ENCODE measurements around the gene UBE2L3. TPM values are rescaled to one million over a fixed set of nuclear protein-coding genes. Genes with fewer than 3 reads are reported as not detected.

The UBE2L3 gene
- total RNA-seq, 2 donors from 2014 or later, result 74.6 to 79.4 TPM

GRCh38 chr22:21646608-21647590 is 79.4 kb downstream of the UBE2L3 start:
- Mint-ChIP-seq H3K27ac (no peak overlapping the region), H3K9me3 (no peaks in the 10 kb centered on the region), H3K4me3 (no peak overlapping the region), H3K27me3 (ENCODE audit: insufficient read depth) (no peaks in the 10 kb centered on the region), H3K4me1 (peaks cover 26% of the 10 kb centered on the region), H3K36me3 (ENCODE audit: low read depth) (peaks cover 40% of the 10 kb centered on the region)
- peak; percentile 89 for TF ChIP-seq CTCF (conservative IDR thresholded peaks at IDR 0.05)
- WGBS, 2 experiments (ENCODE audit: insufficient coverage in 1 of 2, insufficient read length in 1 of 2), result 65 to 72% methylated on average over 12 to 14 of the region's 14 CpGs
- Histone ChIP-seq H3K27me3 (ENCODE audit: control insufficient read depth, insufficient read depth, low read length, poor library complexity, severe bottlenecking) (no peaks in the 10 kb centered on the region), H3K4me3 (ENCODE audit: low read length) (no peak overlapping the region), H3K27ac (ENCODE audit: low read depth, low read length) (no peak overlapping the region), H3K4me1 (ENCODE audit: control insufficient read depth, insufficient read depth, low read length) (peaks cover 4% of the 10 kb centered on the region), H3K9ac (ENCODE audit: extremely low read depth, low read length, poor library complexity, severe bottlenecking) (no peak overlapping the region), H3K36me3 (ENCODE audit: control insufficient read depth, insufficient read depth, low read length) (peaks cover 31% of the 10 kb centered on the region), H3K9me3 (ENCODE audit: control insufficient read depth, low read length) (no peaks in the 10 kb centered on the region)
- DNase-seq, result peak; percentile 91

GRCh38 chr22:21650280-21650679 is 82.8 kb downstream of the UBE2L3 start:
- Mint-ChIP-seq H3K4me1 (peaks cover 21% of the 10 kb centered on the region), H3K27ac (peak overlapping the region; percentile 94)
- H3K4me3 ChIP-seq (ENCODE audit: low read length), result peak overlapping the region; percentile 90

More at GRCh38 chr22:21650280-21650679, 82.8 kb downstream of the UBE2L3 start:
- Histone ChIP-seq H3K27me3 (ENCODE audit: control insufficient read depth, insufficient read depth, low read length, poor library complexity, severe bottlenecking) (no peaks in the 10 kb centered on the region), H3K4me1 (ENCODE audit: control insufficient read depth, insufficient read depth, low read length) (peaks cover 13% of the 10 kb centered on the region), H3K9me3 (ENCODE audit: control insufficient read depth, low read length) (no peaks in the 10 kb centered on the region), H3K9ac (ENCODE audit: extremely low read depth, low read length, poor library complexity, severe bottlenecking) (no peak overlapping the region), H3K27ac (ENCODE audit: low read depth, low read length) (no peak overlapping the region), H3K36me3 (ENCODE audit: control insufficient read depth, insufficient read depth, low read length) (peaks cover 40% of the 10 kb centered on the region)
- DNase-seq, result no peak
- no peaks in the 10 kb centered on the region for H3K27me3 Mint-ChIP-seq (ENCODE audit: insufficient read depth)
- 73 to 80% methylated on average over 7 of the region's 7 CpGs for WGBS, 2 experiments (ENCODE audit: insufficient coverage in 1 of 2, insufficient read length in 1 of 2)
- H3K9me3 Mint-ChIP-seq, result no peaks in the 10 kb centered on the region
- peaks cover 27% of the 10 kb centered on the region for H3K36me3 Mint-ChIP-seq (ENCODE audit: low read depth)
- no peak for TF ChIP-seq CTCF (conservative IDR thresholded peaks at IDR 0.05)
- H3K4me3 Mint-ChIP-seq, result peak overlapping the region; percentile 77

Measured in endodermal cell (in vitro differentiated cells).